ENCODE results near the gene RIMBP2.

The RIMBP2 gene

GRCh38 chr12:130367003-130367402 lies 349.1 kb downstream of the RIMBP2 start:
- Histone ChIP-seq H2AFZ (ENCODE audit: low read length) (no peak overlapping the region), H3K9ac (ENCODE audit: low read length) (no peak overlapping the region), H3K36me3 (replicated peaks; ENCODE audit: insufficient read depth, low read length) (no peaks in the 10 kb centered on the region), H3K4me2 (ENCODE audit: low read depth, low read length) (no peak overlapping the region), H3K27ac (ENCODE audit: low read length) (no peak overlapping the region), H3K9me3 (replicated peaks; ENCODE audit: insufficient read depth, low read length) (no peaks in the 10 kb centered on the region), H3F3A (ENCODE audit: insufficient read depth, low read length) (no peaks in the 10 kb centered on the region), H3K4me3 (ENCODE audit: low read length) (no peak overlapping the region), H3K4me1 (ENCODE audit: low read length) (no peaks in the 10 kb centered on the region), H3K9me2 (replicated peaks; ENCODE audit: insufficient read depth, low read length) (no peaks in the 10 kb centered on the region), H4K20me1 (ENCODE audit: insufficient read depth, low read length) (no peaks in the 10 kb centered on the region), H3K27me3 (replicated peaks; ENCODE audit: insufficient read depth, low read length) (no peaks in the 10 kb centered on the region; the same call in 1 of the 2 replicates), H3K79me2 (ENCODE audit: low read length) (no peaks in the 10 kb centered on the region)
- DNase-seq: no peak
- TF ChIP-seq EZH2 (optimal IDR thresholded peaks at IDR 0.05; ENCODE audit: low read depth, low read length): no peak

DNA sequence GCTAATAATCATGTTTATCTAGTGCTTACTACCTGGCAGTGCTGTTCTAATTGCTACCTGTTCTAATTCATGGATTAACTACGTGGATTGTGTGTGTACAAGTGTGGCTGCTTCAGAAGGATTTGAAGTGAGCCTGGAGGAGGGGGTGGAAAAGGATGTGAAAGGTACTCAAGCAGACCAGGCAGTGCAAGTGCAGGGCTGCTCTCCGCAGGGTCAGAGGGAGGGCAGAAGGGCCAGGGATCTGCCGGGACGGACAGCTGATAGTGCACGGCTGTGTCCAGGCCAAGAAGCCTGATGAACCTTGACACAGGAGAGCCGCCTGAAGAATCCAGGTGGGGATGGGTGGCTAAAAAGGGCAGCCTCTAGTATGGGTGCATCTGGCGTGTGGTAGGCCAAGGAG lies 349.9 kb downstream of the RIMBP2 start:
- no peaks in the 10 kb centered on the region for H3K79me2 ChIP-seq (ENCODE audit: low read length)
- no peak for DNase-seq
- H3K9me3 ChIP-seq (replicated peaks; ENCODE audit: insufficient read depth, low read length): no peaks in the 10 kb centered on the region
- H3K4me1 ChIP-seq (ENCODE audit: low read length): no peaks in the 10 kb centered on the region
- no peak overlapping the region for H2AFZ ChIP-seq (ENCODE audit: low read length)
- no peak for TF ChIP-seq EZH2phosphoT487 (IDR thresholded peaks at IDR 0.05; ENCODE audit: low read length)
- H3K9me2 ChIP-seq (replicated peaks; ENCODE audit: insufficient read depth, low read length): no peaks in the 10 kb centered on the region
- no peaks in the 10 kb centered on the region for H3F3A ChIP-seq (ENCODE audit: insufficient read depth, low read length)
- no peak overlapping the region for H3K9ac ChIP-seq (ENCODE audit: low read length)
- H3K4me3 ChIP-seq (ENCODE audit: low read length): no peak overlapping the region
- H3K27ac ChIP-seq (ENCODE audit: low read length): no peak overlapping the region
- no peaks in the 10 kb centered on the region for H3K36me3 ChIP-seq (replicated peaks; ENCODE audit: insufficient read depth, low read length)
- H4K20me1 ChIP-seq (ENCODE audit: insufficient read depth, low read length): no peaks in the 10 kb centered on the region
- H3K4me2 ChIP-seq (ENCODE audit: low read depth, low read length): no peak overlapping the region
- no peaks in the 10 kb centered on the region; the same call in 1 of the 2 replicates for H3K27me3 ChIP-seq (replicated peaks; ENCODE audit: insufficient read depth, low read length)

GRCh38 chr12:130364578-130364977 lies 351.5 kb downstream of the RIMBP2 start:
- no peaks in the 10 kb centered on the region for H3K9me2 ChIP-seq (replicated peaks; ENCODE audit: insufficient read depth, low read length)
- H3K4me2 ChIP-seq (ENCODE audit: low read depth, low read length): no peak overlapping the region
- H3K27ac ChIP-seq (ENCODE audit: low read length): no peak overlapping the region
- no peaks in the 10 kb centered on the region for H3K4me1 ChIP-seq (ENCODE audit: low read length)
- DNase-seq: no peak
- no peak overlapping the region for H3K4me3 ChIP-seq (ENCODE audit: low read length)
- H3F3A ChIP-seq (ENCODE audit: insufficient read depth, low read length): no peaks in the 10 kb centered on the region
- no peak overlapping the region for H2AFZ ChIP-seq (ENCODE audit: low read length)
- H3K9ac ChIP-seq (ENCODE audit: low read length): no peak overlapping the region
- no peaks in the 10 kb centered on the region for H4K20me1 ChIP-seq (ENCODE audit: insufficient read depth, low read length)
- H3K9me3 ChIP-seq (replicated peaks; ENCODE audit: insufficient read depth, low read length): no peaks in the 10 kb centered on the region
- no peaks in the 10 kb centered on the region for H3K36me3 ChIP-seq (replicated peaks; ENCODE audit: insufficient read depth, low read length)
- TF ChIP-seq CTCF (IDR thresholded peaks at IDR 0.05; ENCODE audit: low read length) (no peak), EZH2phosphoT487 (IDR thresholded peaks at IDR 0.05; ENCODE audit: low read length) (no peak), EZH2 (optimal IDR thresholded peaks at IDR 0.05; ENCODE audit: low read depth, low read length) (no peak)
- H3K79me2 ChIP-seq (ENCODE audit: low read length): no peaks in the 10 kb centered on the region
- no peaks in the 10 kb centered on the region; the same call in 1 of the 2 replicates for H3K27me3 ChIP-seq (replicated peaks; ENCODE audit: insufficient read depth, low read length)

- H4K20me1 ChIP-seq (ENCODE audit: insufficient read depth, low read length): no peaks in the 10 kb centered on the region
- H2AFZ ChIP-seq (ENCODE audit: low read length): no peak overlapping the region
- no peak overlapping the region for H3K4me3 ChIP-seq (ENCODE audit: low read length)
- TF ChIP-seq EZH2phosphoT487 (IDR thresholded peaks at IDR 0.05; ENCODE audit: low read length) (no peak), CTCF (IDR thresholded peaks at IDR 0.05; ENCODE audit: low read length) (no peak), EZH2 (optimal IDR thresholded peaks at IDR 0.05; ENCODE audit: low read depth, low read length) (no peak)
- no peaks in the 10 kb centered on the region for H3K36me3 ChIP-seq (replicated peaks; ENCODE audit: insufficient read depth, low read length)
- H3K27ac ChIP-seq (ENCODE audit: low read length): no peak overlapping the region
- no peaks in the 10 kb centered on the region for H3F3A ChIP-seq (ENCODE audit: insufficient read depth, low read length)
- no peaks in the 10 kb centered on the region for H3K79me2 ChIP-seq (ENCODE audit: low read length)
- H3K9me2 ChIP-seq (replicated peaks; ENCODE audit: insufficient read depth, low read length): no peaks in the 10 kb centered on the region
- H3K27me3 ChIP-seq (replicated peaks; ENCODE audit: insufficient read depth, low read length): no peaks in the 10 kb centered on the region
- no peaks in the 10 kb centered on the region for H3K4me1 ChIP-seq (ENCODE audit: low read length)
- no peak overlapping the region for H3K4me2 ChIP-seq (ENCODE audit: low read depth, low read length)
- DNase-seq: no peak
- no peak overlapping the region for H3K9ac ChIP-seq (ENCODE audit: low read length)
- H3K9me3 ChIP-seq (replicated peaks; ENCODE audit: insufficient read depth, low read length): no peaks in the 10 kb centered on the region
These were observed 354.0 kb downstream of the RIMBP2 start for GRCh38 chr12:130362060-130362459.
